AG10803 (cell line): ENCODE results near the gene CSNK2A3.

Source experiments
- DNase-seq: peaks from one replicate; pipeline ENCODE4 v3.0.0; 2010; ENCODE audit warnings: low read depth
- H3K4me3 ChIP-seq: 2 replicates; pipeline ENCODE4 v1.5.1; 2011; ENCODE audit warnings: mild to moderate bottlenecking, low read length, control low read depth
- CTCF ChIP-seq: conservative IDR thresholded peaks from 2 replicates; pipeline ENCODE4 v1.5.1; 2011; ENCODE audit warnings: mild to moderate bottlenecking, low read length, control low read depth, inconsistent platforms

CSNK2A3 gene

GRCh38 chr11:11322101-11322500 is 30.9 kb downstream of the CSNK2A3 start:
- H3K4me3 ChIP-seq = no peak overlapping the region
- DNase-seq = no peak
- TF ChIP-seq CTCF = no peak

GRCh38 chr11:11320825-11321224 is 32.2 kb downstream of the CSNK2A3 start:
- H3K4me3 ChIP-seq = no peak overlapping the region
- TF ChIP-seq CTCF = no peak
- DNase-seq = no peak

- no peak overlapping the region for H3K4me3 ChIP-seq
- DNase-seq = no peak
- TF ChIP-seq CTCF = no peak
These were observed 34.1 kb downstream of the CSNK2A3 start for GRCh38 chr11:11318961-11319360.

GRCh38 chr11:11318461-11318860 is 34.6 kb downstream of the CSNK2A3 start:
- no peak for TF ChIP-seq CTCF

GRCh38 chr11:11316651-11317230 is 36.3 kb downstream of the CSNK2A3 start:
- no peak for TF ChIP-seq CTCF

More at GRCh38 chr11:11318461-11318860, 34.6 kb downstream of the CSNK2A3 start:
- no peak overlapping the region for H3K4me3 ChIP-seq
- DNase-seq = no peak

GRCh38 chr11:11313902-11314692 is 39.0 kb downstream of the CSNK2A3 start:
- no peak for DNase-seq
- H3K4me3 ChIP-seq = no peak overlapping the region

More at GRCh38 chr11:11316651-11317230, 36.3 kb downstream of the CSNK2A3 start:
- DNase-seq = no peak
- no peak overlapping the region for H3K4me3 ChIP-seq

More at GRCh38 chr11:11313902-11314692, 39.0 kb downstream of the CSNK2A3 start:
- TF ChIP-seq CTCF = no peak
